ENCODE measurements around the gene FOXP1. TPM values are rescaled to one million over a fixed set of nuclear protein-coding genes. Genes with fewer than 3 reads are reported as not detected.
A peak's percentile ranks its signal among the peaks of the same experiment; 100 is the strongest.

The FOXP1 gene
- total and polyA plus RNA-seq, 2 donors (not counting 1 experiment from before 2014, with no cell fraction given): 91.1 to 508 TPM

- Histone ChIP-seq H2AFZ (ENCODE audit: insufficient read depth, low read depth, low read length, poor library complexity, severe bottlenecking) (no peak overlapping the region), H3K4me2 (replicated peaks; ENCODE audit: low read depth, low read length, poor library complexity, severe bottlenecking) (no peak overlapping the region), H3K27me3 (replicated peaks in 1 of 4; ENCODE audit: control extremely low read depth in 1 of 4, control insufficient read depth in 3 of 4, insufficient read depth in 4 of 4, low read length in 3 of 4) (no peaks in the 10 kb centered on the region), H3K79me2 (ENCODE audit: control insufficient read depth, insufficient read depth, low read length) (peaks cover 5% of the 10 kb centered on the region), H4K20me1 (ENCODE audit: control insufficient read depth, insufficient read depth, low read length, poor library complexity, severe bottlenecking) (peaks cover 53% of the 10 kb centered on the region), H3K9me3 (ENCODE audit: control extremely low read depth in 1 of 3, control insufficient read depth in 2 of 3, insufficient read depth in 1 of 3, low read length in 2 of 3) (no peaks in the 10 kb centered on the region), H3K9ac (ENCODE audit: low read length) (no peak overlapping the region), H3K4me1 (ENCODE audit: control insufficient read depth in 2 of 2, insufficient read depth in 2 of 2, low read length in 2 of 2) (no peaks in the 10 kb centered on the region), H3K4me3 (ENCODE audit: control extremely low read depth in 1 of 5, extremely low read depth in 1 of 5, insufficient read depth in 1 of 5, low read depth in 2 of 5, low read length in 4 of 5) (no peak overlapping the region), H3K27ac (ENCODE audit: low read length in 2 of 2) (no peak overlapping the region), H3K36me3 (replicated peaks in 1 of 2; ENCODE audit: control extremely low read depth in 1 of 2, control insufficient read depth in 1 of 2, extremely low read depth in 1 of 2, insufficient read depth in 2 of 2, low read length in 1 of 2) (peaks cover 25 to 89% of the 10 kb centered on the region in 2 experiments)
- DNase-seq: no peak
- ATAC-seq (ENCODE audit: low read depth): no peak
- intact Hi-C loops (cut with micrococcal nuclease): no loop called here
- WGBS (ENCODE audit: insufficient coverage): no CpG with 5 or more reads among the region's 5 CpGs
- Mint-ChIP-seq H3K27ac (no peak overlapping the region), H3K4me3 (no peak overlapping the region), H3K9me3 (ENCODE audit: insufficient read depth) (no peaks in the 10 kb centered on the region), H3K4me1 (peaks cover 8% of the 10 kb centered on the region), H3K27me3 (no peaks in the 10 kb centered on the region)
- TF ChIP-seq CTCF (IDR thresholded peaks at IDR 0.05): no peak
- TF ChIP-seq EZH2 (IDR thresholded peaks at IDR 0.05; ENCODE audit: borderline replicate concordance, insufficient read depth, low read depth, low read length, poor library complexity, severe bottlenecking): no peak
- ChIA-PET POLR2A (interaction anchor here (0.8 kb wide), 1 partner anchor 120 kb away, joined by 3 read pairs; no protein-coding TSS in a partner anchor), CTCF (no interaction called here)
These were observed 608.8 kb downstream of the FOXP1 start for GRCh38 chr3:70974747-70975146.

GRCh38 chr3:70973558-70973957, 610.0 kb downstream of the FOXP1 start:
- CTCF ChIA-PET: interaction anchor here (0.6 kb wide), 1 partner anchor 443 kb away, joined by 3 read pairs; no protein-coding TSS in a partner anchor
- POLR2A ChIA-PET: no interaction called here
- H3K9me3 Mint-ChIP-seq (ENCODE audit: insufficient read depth): no peaks in the 10 kb centered on the region
- H3K4me3 Mint-ChIP-seq: no peak overlapping the region
- Histone ChIP-seq H3K27me3 (replicated peaks in 1 of 4; ENCODE audit: control extremely low read depth in 1 of 4, control insufficient read depth in 3 of 4, insufficient read depth in 4 of 4, low read length in 3 of 4) (no peaks in the 10 kb centered on the region), H4K20me1 (ENCODE audit: control insufficient read depth, insufficient read depth, low read length, poor library complexity, severe bottlenecking) (peaks cover 53% of the 10 kb centered on the region), H2AFZ (ENCODE audit: insufficient read depth, low read depth, low read length, poor library complexity, severe bottlenecking) (no peak overlapping the region), H3K9me3 (ENCODE audit: control extremely low read depth in 1 of 3, control insufficient read depth in 2 of 3, insufficient read depth in 1 of 3, low read length in 2 of 3) (no peaks in the 10 kb centered on the region), H3K27ac (ENCODE audit: low read length in 2 of 2) (no peak overlapping the region), H3K36me3 (replicated peaks in 1 of 2; ENCODE audit: control extremely low read depth in 1 of 2, control insufficient read depth in 1 of 2, extremely low read depth in 1 of 2, insufficient read depth in 2 of 2, low read length in 1 of 2) (peaks cover 24 to 91% of the 10 kb centered on the region in 2 experiments), H3K9ac (ENCODE audit: low read length) (no peak overlapping the region), H3K4me2 (replicated peaks; ENCODE audit: low read depth, low read length, poor library complexity, severe bottlenecking) (no peak overlapping the region), H3K79me2 (ENCODE audit: control insufficient read depth, insufficient read depth, low read length) (peaks cover 5% of the 10 kb centered on the region), H3K4me3 (ENCODE audit: control extremely low read depth in 1 of 5, extremely low read depth in 1 of 5, insufficient read depth in 1 of 5, low read depth in 2 of 5, low read length in 4 of 5) (no peak overlapping the region), H3K4me1 (ENCODE audit: control insufficient read depth in 2 of 2, insufficient read depth in 2 of 2, low read length in 2 of 2) (no peaks in the 10 kb centered on the region)
- intact Hi-C loops (cut with micrococcal nuclease): no loop called here
- DNase-seq (no peak), ATAC-seq (ENCODE audit: low read depth) (no peak)
- H3K4me1 Mint-ChIP-seq: peaks cover 8% of the 10 kb centered on the region
- H3K27me3 Mint-ChIP-seq: no peaks in the 10 kb centered on the region
- H3K27ac Mint-ChIP-seq: peak overlapping the region; percentile 59
- no CpG with 5 or more reads among the region's 6 CpGs for WGBS (ENCODE audit: insufficient coverage)
- TF ChIP-seq EZH2 (IDR thresholded peaks at IDR 0.05; ENCODE audit: borderline replicate concordance, insufficient read depth, low read depth, low read length, poor library complexity, severe bottlenecking) (no peak), CTCF (IDR thresholded peaks at IDR 0.05) (no peak)

Data from B cell (primary cell).